GM21528 (cell line): ENCODE measurements around the gene MYO3B.
A peak's percentile ranks its signal among the peaks of the same experiment; 100 is the strongest.

ENCODE experiments used
- ATAC-seq: cut with Tn5 transposase; IDR thresholded peaks from one replicate; pipeline ENCODE4 v1.9.1; 2021; ENCODE audit warnings: mild to moderate bottlenecking, moderate library complexity; ENCODE audit not compliant: unreplicated experiment, low FRiP score

The MYO3B gene

DNA sequence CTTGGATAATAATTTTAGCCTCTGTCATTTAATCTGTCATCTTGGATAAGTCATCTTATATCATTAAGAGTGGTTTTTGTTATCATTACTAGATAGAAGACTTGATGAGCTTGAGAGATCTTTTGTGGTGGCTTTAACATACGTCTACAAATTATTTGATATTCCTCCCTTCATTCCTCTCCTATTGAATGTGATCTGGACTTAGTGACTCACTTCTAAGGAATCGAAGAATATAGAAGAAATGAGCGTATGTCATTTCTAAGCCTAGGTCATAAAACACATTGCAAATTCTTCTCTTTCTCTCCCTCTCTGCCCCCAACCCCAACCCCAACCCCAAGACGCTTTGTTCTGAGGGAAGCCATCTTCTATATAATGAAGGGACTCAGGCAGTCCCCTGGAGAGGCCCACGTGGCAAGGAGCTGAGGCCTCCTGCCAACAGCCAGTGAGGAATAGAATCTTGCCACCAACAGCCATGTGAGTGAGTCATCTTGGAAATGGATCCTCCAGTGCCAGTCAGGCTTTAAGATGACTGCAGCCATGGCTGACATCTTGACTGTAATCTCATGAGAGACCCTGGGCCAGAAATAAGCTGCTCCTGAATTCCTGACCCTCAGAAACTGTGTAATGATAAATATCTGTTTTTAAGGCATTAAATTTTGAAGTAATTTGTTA, 315.6 kb downstream of the MYO3B start:
- ATAC-seq: no peak

DNA sequence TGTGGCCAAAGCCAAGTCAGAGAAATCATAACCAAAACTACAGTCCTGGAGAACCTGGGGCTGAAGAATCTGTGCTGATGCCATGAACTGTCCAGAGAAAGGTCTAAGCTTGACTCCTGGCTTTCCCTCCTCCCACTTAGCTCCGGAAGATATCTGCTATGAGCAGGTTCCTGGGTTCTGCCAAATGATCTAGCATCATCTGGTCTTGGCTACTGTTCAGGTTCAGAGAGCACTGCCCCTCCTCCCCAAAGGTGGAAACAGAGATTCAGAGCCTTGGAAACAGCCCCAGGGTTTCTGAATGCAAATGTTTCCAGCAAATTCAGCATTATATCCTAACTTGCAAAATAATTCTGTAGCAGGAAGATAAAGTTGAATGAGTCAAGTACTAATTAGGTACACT, 317.9 kb downstream of the MYO3B start:
- no peak for ATAC-seq

DNA sequence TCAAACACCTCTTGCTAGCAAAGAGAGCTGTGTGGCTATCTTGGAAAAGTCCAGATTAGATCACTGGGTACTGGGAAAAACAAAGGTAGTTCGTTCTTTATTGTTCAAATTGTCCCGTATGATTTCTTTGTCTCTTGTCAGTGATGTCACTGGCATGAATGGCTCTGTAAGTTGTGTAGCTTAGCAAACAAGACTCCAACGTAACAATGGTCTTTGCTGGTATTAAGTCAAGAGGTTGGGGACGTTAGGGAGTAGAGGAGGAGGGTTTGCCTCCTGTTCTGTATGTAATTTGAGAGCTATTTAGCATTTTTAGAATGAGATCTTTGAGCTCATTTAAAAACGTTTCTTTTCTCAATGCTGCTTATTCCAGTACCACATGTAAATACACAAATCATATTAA, 320.7 kb downstream of the MYO3B start:
- ATAC-seq: no peak

DNA sequence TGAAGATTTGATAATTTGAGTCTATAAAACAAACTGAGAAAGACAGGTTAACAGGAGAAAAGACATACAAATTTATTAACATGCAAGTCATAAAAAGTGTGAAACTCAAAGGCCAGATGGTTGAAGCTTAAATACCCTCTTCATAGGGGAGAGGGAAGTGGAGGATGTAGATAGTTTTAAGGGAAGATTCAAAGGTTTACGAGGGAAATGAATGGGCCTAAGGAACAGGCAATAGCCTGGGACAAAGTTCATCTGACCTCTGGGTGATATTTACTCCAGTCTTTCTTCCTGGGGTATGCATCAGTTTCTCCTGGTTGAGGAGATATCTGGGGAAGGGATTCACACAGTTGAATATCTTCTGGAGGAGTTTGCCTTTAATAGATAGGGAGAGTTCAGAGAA, 322.2 kb downstream of the MYO3B start:
- ATAC-seq: no peak

DNA sequence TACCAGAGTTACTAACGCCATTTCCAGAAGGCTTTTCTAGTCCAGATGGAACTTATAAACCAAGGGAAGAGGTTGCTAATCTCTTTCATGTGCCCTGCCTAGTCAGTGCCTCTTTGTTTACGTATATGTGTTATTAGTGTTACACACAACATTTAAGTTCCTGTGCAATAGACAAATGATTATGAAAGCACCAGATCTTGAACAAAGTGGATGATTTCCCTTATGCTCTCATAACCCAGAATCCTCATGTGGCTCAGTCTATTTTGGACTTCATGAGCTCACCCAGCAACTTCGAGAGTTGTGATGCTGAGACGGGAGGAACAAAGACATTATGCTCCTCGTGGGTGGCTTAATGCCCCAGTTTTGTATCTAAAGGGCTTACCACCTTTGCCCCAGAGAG, 322.8 kb downstream of the MYO3B start:
- ATAC-seq: no peak

DNA sequence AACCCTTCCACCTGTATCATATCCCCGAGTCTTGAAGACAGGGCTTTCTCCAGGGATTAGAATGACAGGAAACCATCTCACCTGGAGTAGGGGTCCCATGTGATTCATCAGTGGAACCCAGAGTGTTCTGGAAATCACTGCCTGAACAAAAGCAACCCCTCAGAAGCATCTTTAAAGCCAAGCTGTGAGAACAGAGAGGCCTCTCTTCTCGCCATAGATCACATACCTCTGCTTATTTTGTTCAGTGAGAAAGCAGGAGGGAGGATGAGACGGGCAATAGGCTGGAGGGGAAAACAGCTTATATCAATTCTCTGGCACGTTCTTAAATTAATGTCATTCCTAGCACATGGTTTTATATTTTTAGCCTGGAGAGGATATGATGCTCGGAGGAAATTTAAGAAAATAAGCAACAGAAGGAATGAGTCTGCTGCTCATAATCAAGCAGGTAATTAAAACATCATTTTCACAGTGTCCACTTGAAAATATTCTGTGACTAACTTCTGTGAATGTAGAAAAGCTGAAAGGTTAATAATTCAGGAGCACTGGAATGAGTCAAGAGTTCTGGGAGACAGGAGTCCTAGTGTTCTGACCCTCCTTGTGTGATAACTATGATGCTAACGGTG, 323.6 kb downstream of the MYO3B start:
- no peak for ATAC-seq

DNA sequence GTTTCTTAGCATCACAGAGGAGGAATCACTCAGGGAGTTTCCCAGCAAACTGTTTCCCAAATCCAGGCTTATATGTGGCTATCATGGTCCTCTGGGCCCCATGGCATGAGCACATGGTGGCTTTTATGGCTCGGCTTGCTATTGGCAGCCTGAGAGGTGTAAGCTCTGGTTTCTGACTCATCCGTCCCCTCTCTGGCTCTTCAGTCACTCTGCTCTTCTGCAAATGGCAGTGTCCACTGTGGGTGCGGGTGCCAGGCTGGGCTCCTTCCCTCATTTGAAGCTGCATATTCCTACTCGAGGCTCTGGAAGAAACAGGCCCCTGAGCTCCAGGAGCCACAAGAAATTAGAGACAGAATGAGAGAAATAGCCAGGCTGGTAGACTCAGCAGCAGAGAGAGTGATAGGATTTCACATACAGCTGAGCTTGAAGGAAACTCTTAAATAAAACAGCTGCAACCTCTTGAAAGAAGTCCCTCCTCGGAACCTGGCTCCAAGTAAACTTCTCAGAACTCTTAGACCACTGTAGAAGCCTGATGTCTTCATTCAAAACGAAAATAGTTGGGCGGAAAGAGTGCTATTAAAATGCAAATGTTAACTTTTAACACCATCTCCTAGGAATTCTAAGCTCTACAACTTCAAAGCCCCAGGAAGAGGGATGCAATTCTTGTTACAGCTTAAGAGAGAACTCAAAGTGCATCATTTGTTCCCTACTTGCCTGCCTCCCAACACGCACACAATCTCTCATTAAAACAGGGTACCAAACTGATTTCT, 324.6 kb downstream of the MYO3B start:
- no peak for ATAC-seq

DNA sequence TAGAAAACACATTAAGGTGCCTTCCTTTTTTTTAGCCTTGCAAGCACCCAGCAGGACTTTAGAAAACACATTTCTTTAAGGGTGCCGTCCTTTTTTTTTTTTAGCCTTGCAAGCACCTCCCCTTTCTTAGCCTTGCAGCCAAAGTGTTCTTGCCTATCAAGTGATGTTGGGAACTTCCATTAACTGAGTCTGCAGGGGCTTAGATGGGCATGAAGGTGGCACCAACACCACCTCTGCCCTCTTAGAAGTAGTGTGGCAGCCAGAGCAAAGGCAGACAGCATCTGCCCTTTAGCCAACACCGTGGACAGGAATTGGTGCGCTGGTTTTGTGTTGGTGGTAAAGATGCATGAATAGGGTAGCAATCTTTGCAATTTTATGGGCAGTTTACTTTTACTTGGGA, 325.6 kb downstream of the MYO3B start:
- ATAC-seq: no peak

DNA sequence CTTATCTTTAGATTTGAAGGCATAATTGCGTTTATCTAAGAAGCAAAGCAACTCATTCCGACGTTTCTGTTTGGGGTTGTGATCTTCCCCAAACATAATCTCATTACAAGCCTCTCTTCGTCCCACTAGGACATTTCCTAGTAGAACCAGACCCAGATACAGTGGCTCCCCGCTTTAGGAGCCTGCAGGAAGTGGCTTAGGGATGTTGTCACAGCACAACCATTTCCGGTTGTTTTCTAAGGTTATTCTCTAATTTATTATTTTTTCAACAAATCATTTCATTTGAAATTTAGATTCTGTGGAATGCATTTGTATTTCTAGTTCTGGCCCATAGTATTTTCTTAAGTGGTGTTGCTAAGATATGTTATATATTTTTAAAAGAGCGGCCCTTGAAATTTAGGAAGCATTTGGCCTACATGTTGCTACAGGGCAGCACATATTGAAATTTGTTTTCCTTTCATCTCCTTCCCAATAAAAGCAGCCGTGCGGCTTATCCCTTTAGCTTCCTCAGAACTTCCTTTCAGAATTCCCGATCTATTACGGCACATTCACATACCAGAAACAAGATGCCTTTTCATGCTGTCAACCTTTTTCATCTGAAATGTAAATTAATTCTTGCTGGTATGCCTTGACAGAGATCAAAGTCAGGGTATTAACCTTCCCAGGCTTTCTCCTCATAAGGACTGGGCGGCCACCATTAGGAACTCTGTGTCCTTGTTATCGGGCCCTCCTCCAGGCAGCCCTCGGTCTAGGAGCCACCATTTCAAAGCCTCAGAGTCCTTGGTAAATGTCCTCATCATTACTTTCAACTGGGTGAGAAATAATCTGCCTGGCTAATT, 326.2 kb downstream of the MYO3B start:
- no peak for ATAC-seq

DNA sequence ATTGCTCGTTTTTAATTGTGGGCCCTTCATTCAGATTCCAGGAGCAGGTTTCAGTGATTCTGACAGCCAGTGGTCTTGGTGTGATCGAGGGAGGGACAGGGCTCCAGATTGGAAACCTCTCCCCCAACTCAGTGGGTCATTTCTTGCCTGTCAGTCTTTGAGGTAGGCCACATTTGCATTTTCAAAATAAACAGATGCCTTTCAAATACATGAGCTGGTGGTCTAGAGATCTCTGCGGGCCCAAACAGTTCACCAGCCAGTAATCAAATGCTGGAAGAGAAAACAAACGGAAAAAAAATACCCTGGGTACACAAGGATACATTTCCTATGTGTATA, 326.8 kb downstream of the MYO3B start:
- ATAC-seq: no peak

DNA sequence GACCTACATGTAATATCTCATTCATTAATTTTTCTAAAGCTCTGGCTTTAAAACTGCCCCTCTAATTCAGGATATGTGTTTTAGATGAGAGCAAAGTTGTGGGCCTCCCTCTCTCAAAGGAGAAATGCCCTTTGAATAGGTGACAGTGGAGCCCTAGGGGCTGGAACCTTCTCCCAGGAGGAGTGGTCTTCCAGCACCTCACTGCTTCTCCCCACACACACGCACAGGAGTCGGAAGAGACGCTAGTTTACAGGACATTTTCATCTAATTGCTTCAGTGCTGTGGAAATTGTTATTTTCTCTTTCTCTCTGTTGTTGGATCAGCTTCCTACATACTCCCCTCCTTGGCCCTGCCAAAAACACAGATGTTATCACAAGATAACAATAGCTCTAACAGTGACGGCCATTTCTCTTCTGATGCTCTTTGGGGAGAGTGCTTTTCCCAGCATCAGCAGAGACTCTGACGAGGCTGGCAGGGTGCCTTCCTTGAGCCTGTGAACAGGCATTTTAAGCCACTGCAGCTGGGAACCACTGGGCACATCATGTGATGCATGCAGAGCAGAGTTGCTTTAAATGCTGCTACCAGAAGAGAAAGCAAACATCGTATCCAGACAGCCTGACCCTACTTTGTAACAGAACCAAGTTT, 327.8 kb downstream of the MYO3B start:
- no peak for ATAC-seq

DNA sequence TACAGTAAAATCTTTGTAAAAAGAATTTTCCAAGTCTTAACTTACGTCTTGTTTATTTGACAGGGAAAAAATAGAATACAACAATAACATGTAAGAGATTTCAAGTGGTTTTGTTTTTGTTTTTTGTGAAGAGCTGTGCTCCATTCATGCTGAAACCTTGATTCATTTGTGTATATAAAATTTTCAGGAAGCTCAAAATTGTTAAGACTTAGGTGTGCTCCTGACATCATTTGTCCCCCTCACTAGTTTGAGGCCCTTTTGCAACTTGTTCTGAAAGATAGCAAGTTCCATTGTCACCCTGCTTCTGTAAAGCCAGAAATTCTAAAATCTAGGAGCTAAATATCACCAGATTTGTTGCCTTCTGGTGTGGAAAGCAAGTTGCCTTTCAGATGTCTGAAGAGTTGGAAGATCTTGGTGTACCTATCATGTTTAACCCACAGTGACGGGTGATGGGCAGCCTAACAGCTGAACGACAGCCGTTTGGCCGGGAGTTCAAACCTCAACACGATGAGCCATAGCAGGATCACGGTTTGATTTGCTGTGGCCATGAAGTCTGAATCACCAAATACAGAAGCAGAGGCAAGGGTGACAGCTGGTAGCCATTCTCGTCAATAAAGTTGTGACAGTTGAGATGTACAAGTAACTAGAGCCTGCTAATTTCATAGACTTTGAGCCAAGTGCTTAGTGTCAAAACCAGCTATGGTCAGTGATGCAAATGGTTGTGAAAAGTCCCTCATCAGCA, 331.7 kb downstream of the MYO3B start:
- ATAC-seq: no peak

DNA sequence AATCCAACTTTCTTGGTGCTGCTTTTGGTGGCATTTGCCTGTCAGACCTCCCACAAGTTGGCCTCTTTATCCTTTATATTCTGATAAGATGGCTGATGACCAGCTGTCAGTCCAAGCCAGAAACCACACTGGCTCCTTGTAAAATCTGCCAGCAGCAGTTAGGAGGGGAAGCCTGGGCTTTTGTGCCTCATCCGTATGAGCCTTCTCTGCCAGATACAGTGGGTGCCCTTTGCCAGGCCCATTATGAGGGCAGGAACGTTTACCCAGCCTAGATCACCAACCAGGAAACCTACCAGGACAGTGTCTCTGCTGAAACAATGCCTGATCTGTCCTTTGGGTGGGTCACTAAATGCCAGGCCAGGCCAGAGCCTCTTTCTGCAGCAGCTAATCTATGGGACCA, 334.3 kb downstream of the MYO3B start:
- ATAC-seq: no peak

DNA sequence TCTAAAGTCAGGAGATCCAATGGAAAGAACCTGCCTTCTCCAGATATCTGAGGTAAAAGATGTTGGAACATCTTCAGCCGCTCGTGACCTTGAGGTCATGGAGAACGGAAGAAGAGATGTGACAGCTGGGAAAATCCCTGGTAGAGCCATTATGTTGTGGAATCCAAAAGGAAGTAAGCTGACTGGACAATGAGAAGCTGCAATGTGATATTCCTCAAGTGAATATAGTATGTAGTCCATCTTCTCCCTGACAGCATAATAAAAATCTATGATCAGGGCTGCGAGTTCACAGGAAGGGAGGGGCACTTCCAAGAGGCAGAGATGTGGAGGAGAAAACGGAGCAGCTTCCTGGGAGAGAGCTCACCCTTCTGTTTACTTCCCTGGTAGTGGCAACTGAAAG, 336.2 kb downstream of the MYO3B start:
- ATAC-seq: no peak

DNA sequence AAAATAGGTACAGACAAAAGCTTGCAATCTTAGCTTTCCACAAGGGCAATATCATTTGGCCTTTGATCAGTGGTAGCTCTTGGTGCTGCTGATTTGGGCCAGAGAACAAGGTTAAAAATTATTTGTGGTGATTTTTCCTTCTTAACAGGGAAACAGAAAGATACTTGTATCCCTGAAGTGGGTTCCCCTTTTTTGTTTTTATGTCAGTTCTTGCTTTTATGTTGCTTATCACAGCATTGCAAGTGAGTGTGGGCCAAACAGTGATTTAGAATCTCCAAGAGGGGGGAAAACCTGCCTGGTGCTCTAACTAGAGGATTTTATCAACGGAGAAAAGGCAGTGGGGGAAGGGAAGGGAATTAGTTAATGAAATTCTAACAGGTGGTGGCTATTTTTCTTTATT, 339.6 kb downstream of the MYO3B start:
- no peak for ATAC-seq

DNA sequence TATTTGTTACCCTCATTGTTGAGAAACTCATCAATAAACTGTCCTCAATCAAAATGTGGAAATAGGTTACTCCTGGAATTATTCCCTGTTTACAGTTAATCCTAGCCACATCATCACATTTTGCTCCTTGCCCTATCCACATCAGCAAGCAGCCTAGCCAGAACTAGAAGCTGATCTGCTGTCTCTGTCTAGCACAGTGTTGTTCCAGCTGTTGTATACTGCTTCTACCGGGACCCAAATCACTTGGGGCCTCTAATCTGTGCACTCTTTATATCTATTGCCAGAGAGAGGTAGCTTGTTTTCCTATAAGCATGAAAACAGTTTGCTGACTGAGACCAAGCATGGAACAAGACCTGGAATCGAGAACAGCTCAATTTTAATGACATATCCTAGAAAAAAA, 341.0 kb downstream of the MYO3B start:
- no peak for ATAC-seq

DNA sequence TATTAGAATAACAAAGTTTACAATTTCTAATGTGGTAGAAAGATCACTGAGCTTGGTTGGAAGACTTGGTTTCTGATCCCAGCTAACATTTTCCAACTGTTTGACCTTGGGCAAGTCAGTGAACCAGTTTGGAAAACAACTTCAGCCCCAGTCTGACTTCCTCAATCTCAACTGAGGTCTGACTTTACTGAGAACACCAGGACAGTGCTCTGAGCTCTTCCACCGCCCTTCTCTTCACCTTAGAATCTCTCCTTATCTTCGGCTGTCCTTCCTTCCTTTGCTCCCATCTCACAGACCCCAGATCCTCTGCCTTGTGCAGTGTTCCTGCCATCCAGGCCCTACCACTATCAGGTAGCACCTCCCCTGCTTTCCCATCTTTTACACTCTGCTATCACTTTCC, 343.4 kb downstream of the MYO3B start:
- ATAC-seq: no peak

DNA sequence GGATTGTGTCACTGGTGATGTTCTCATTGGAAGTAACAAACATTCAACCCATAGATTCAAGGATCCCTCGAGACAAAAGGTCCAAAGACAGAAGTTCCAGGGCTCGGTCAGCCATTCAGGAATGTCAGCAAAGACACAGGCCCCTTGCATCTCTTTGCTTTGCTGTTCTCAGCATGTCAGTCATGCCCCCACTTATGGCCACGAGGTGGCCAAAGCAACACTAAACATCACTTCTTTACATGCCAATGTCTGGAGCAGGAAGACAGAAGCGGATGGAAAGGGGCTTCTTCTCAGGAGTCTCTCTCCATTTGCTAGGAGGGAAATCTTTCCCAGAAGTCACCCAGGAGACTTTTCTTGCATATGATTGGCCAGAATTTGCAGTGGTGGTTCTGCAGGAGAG, 345.6 kb downstream of the MYO3B start:
- ATAC-seq: no peak

DNA sequence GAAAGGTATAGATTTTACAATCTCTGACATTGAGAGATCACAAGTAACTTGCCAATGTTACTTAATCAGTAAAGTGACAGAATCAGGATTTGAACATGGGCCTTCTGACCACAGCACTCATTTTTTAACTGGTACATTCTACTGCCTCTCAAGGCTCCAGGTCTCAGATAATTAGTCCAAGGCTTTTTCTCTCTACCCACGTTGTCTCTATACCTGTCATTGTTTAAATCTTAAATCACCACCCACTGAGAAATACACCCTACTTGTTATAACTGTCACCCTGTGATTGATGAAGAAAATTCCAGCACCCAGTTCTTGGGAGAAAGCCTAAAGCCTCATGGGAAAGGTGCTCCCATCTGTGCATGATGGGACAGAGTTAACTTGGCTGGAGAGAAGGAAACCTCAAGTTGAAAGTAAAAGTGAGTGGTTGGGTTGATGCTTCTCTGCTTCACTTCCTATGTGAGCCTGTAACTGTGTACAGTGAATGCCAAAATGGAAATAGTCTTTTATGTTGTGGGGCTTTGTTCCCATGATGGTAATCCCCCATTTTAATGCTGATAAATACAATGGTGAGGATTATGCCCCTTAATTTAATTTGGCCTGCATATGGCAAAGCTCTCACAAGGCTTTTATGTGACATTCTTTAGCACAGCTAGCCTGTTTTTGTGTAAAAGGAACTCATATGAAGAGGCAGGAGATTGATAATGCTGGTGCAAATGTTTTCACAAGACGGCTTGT, 347.1 kb downstream of the MYO3B start:
- peak; percentile 71 for ATAC-seq
